Measurements from ENCODE around the gene LDB3.

DNA sequence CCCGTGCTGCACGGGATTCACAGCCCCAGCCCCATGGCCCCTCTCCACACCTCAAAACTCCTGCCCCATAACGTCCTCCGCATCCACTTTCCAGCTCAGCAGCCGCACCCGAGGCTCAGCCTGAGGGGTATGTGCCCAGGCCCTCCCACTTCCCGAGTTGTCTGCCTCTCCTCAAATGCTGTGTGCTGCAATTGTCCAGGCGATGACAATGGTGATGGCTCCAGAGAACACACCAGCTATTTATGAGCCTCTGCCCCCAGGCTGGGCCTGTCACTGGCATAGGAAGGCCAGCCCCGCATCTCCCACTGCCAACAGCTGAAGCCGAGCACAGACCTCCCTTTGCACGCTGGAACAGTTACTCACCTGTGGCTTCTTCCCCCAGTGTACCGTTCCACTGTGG, 2.4 kb upstream of the LDB3 start:
- TF ChIP-seq, protein P1, sequence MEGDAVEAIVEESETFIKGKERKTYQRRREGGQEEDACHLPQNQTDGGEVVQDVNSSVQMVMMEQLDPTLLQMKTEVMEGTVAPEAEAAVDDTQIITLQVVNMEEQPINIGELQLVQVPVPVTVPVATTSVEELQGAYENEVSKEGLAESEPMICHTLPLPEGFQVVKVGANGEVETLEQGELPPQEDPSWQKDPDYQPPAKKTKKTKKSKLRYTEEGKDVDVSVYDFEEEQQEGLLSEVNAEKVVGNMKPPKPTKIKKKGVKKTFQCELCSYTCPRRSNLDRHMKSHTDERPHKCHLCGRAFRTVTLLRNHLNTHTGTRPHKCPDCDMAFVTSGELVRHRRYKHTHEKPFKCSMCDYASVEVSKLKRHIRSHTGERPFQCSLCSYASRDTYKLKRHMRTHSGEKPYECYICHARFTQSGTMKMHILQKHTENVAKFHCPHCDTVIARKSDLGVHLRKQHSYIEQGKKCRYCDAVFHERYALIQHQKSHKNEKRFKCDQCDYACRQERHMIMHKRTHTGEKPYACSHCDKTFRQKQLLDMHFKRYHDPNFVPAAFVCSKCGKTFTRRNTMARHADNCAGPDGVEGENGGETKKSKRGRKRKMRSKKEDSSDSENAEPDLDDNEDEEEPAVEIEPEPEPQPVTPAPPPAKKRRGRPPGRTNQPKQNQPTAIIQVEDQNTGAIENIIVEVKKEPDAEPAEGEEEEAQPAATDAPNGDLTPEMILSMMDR (IDR thresholded peaks at IDR 0.05; ENCODE audit: borderline replicate concordance, extremely low read depth, low read length, poor library complexity, severe bottlenecking), result no peak
- TF ChIP-seq EZH2 (IDR thresholded peaks at IDR 0.05; ENCODE audit: borderline replicate concordance, low read depth, low read length, severe bottlenecking), result no peak
